HEK293T (cell line): ENCODE measurements around the gene SH2D4B.

Experiments
- ARNT ChIP-seq: fragments of 450-650 bp; IDR thresholded peaks from 2 replicates; pipeline ENCODE4 v1.6.1; 2017; ENCODE audit warnings: mild to moderate bottlenecking
- ELF4 ChIP-seq: fragments of 450-650 bp; IDR thresholded peaks from 2 replicates; pipeline ENCODE4 v1.6.1; 2017; ENCODE audit warnings: antibody characterized with exemption
- FOXA1 ChIP-seq: fragments of 450-650 bp; IDR thresholded peaks from 2 replicates; pipeline ENCODE4 v1.6.1; 2016; ENCODE audit warnings: mild to moderate bottlenecking
- TARDBP ChIP-seq: fragments of 450-650 bp; IDR thresholded peaks from 2 replicates; pipeline ENCODE4 v1.6.1; 2016
- ZNF384 ChIP-seq: fragments of 450-650 bp; IDR thresholded peaks from 2 replicates; pipeline ENCODE4 v1.6.1; 2016

DNA sequence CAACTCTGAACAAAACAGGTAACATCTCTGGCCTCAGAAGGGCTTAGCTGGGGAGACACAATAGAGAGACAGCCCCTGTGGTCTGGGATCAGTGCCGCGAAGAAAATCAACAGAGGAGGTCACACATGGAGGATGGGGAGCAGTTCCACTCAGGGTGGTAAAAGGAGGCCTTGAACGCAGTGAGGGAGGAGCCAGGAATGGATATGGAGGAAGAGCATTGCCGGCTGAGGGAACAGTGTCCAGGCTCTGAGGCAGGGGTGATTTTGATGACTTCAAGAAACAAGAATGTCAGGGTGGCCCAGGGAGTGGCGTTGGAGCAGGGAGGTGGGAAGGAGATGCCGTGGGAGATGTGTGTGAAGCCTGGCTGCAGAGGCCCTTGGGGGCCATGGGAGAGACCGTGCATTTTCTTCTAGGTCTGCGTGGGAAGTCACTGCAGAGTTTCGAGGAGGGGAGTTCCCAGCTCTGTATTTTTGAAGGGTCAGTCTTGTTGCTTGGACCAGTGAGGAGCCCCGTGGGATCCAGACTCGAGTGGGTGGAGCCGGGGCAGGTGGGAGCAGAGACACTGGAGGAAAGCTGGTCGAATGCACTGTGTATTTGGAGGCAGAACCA, 35.7 kb upstream of the SH2D4B start:
- TF ChIP-seq ARNT (no peak), TARDBP (no peak), ZNF384 (no peak), FOXA1 (no peak), ELF4 (no peak)
